Measurements from ENCODE around the gene PEX14. TPM values are rescaled to one million over a fixed set of nuclear protein-coding genes. Genes with fewer than 3 reads are reported as not detected.

Gene PEX14
- total and polyA plus RNA-seq, 2 experiments from 2014 or later, result 17.6 to 19.6 TPM

GRCh38 chr1:10536133-10536770 is 61.5 kb downstream of the PEX14 start:
- Histone ChIP-seq H3F3A (replicated peaks; ENCODE audit: low read depth) (0 out of 2 replicates have a peak, but pooled peaks cover 8% of the 10 kb centered on the region), H3K9me2 (ENCODE audit: insufficient read depth) (no peaks in the 10 kb centered on the region), H3K4me2 (no peak overlapping the region), H3K4me1 (ENCODE audit: insufficient read depth) (peaks cover 49% of the 10 kb centered on the region), H3K79me2 (replicated peaks; ENCODE audit: insufficient read depth) (peaks cover 35% of the 10 kb centered on the region), H2AFZ (no peak overlapping the region), H3K36me3 (ENCODE audit: insufficient read depth) (no peaks in the 10 kb centered on the region), H3K4me3 (no peak overlapping the region), H3K27me3 (ENCODE audit: insufficient read depth) (no peaks in the 10 kb centered on the region), H4K20me1 (replicated peaks; ENCODE audit: insufficient read depth) (0 out of 2 replicates have a peak, but pooled peaks cover 8% of the 10 kb centered on the region), H3K27ac (ENCODE audit: low read depth) (no peak overlapping the region)
- DNase-seq (ENCODE audit: low spot score) (no peak), ATAC-seq (peak; percentile 57)
- Mint-ChIP-seq H3K4me3 (no peak overlapping the region), H3K9me3 (no peaks in the 10 kb centered on the region), H3K27me3 (ENCODE audit: insufficient read depth, low read depth, poor library complexity) (peaks cover 3% of the 10 kb centered on the region), H3K36me3 (ENCODE audit: low read depth) (0 out of 3 replicates have a peak, but pooled peaks cover 4% of the 10 kb centered on the region), H3K27ac (no peak overlapping the region), H3K4me1 (peaks cover 57% of the 10 kb centered on the region)
- TF ChIP-seq, protein P1, sequence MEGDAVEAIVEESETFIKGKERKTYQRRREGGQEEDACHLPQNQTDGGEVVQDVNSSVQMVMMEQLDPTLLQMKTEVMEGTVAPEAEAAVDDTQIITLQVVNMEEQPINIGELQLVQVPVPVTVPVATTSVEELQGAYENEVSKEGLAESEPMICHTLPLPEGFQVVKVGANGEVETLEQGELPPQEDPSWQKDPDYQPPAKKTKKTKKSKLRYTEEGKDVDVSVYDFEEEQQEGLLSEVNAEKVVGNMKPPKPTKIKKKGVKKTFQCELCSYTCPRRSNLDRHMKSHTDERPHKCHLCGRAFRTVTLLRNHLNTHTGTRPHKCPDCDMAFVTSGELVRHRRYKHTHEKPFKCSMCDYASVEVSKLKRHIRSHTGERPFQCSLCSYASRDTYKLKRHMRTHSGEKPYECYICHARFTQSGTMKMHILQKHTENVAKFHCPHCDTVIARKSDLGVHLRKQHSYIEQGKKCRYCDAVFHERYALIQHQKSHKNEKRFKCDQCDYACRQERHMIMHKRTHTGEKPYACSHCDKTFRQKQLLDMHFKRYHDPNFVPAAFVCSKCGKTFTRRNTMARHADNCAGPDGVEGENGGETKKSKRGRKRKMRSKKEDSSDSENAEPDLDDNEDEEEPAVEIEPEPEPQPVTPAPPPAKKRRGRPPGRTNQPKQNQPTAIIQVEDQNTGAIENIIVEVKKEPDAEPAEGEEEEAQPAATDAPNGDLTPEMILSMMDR (conservative IDR thresholded peaks at IDR 0.05; ENCODE audit: low read depth in 2 of 2), result peak in 1 of 2 experiments; percentile 15; a peak in 1 of 4 replicates
- no peak for TF ChIP-seq NANOG (IDR thresholded peaks at IDR 0.05; ENCODE audit: borderline replicate concordance)

DNA sequence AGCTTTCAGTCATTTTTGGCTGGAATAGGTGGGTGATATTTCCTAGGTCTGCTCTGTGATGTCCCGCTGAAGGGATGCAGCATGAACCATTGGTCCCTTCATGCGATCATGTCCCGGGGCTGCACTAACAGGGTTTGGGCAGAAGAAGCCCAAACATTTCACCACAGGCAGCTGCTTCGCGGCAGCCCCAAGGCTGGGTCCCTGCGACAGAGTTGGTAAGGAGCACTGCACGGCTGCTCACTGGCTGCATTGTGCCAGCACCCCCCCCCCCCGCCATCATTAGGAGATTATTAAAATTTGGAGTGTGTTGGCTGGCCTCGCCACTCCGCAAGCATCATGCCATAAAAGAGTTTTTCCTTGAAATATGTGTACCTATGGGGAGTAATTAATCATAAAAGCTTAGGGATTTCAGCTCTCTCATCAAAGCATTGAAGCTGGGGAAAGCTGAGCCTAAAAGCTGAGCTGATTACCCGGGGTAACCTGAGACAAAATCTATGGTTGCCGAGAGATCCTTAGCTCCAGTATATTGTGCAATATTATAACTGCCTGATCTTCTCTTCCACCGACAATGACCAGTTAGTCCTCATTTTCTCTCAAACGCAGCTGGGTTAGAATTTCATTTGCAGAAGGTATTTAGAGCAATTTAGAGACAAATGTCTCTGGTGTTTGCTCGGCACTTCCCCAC is 62.5 kb downstream of the PEX14 start:
- no peak overlapping the region for H3K4me3 ChIP-seq
- H3K4me2 ChIP-seq, result no peak overlapping the region
- H3K79me2 ChIP-seq (replicated peaks; ENCODE audit: insufficient read depth), result peaks cover 26% of the 10 kb centered on the region
- peaks cover 12% of the 10 kb centered on the region for H3F3A ChIP-seq (replicated peaks; ENCODE audit: low read depth)
- H3K36me3 Mint-ChIP-seq (ENCODE audit: low read depth), result 0 out of 3 replicates have a peak, but pooled peaks cover 4% of the 10 kb centered on the region
- DNase-seq (ENCODE audit: low spot score), result no peak
- H3K4me3 Mint-ChIP-seq, result no peak overlapping the region
- H4K20me1 ChIP-seq (replicated peaks; ENCODE audit: insufficient read depth), result peaks cover 10% of the 10 kb centered on the region
- H3K36me3 ChIP-seq (ENCODE audit: insufficient read depth), result no peaks in the 10 kb centered on the region; the same call in 1 of the 2 replicates
- H3K27ac ChIP-seq (ENCODE audit: low read depth), result no peak overlapping the region
- H3K4me1 Mint-ChIP-seq, result peaks cover 55% of the 10 kb centered on the region
- H2AFZ ChIP-seq, result no peak overlapping the region
- no peaks in the 10 kb centered on the region for H3K9me2 ChIP-seq (ENCODE audit: insufficient read depth)
- H3K4me1 ChIP-seq (ENCODE audit: insufficient read depth), result peaks cover 45% of the 10 kb centered on the region
- no peak overlapping the region for H3K27ac Mint-ChIP-seq
- no peaks in the 10 kb centered on the region for H3K27me3 ChIP-seq (ENCODE audit: insufficient read depth)
- ATAC-seq, result no peak
- no peaks in the 10 kb centered on the region for H3K9me3 Mint-ChIP-seq
- H3K27me3 Mint-ChIP-seq (ENCODE audit: insufficient read depth, low read depth, poor library complexity), result peaks cover 5% of the 10 kb centered on the region
- TF ChIP-seq POLR2AphosphoS5 (IDR thresholded peaks at IDR 0.05; ENCODE audit: low read depth) (no peak), STAT1 (IDR thresholded peaks at IDR 0.05; ENCODE audit: unreplicated experiment) (no peak), CREB1 (CRISPR knock-in tag; IDR thresholded peaks at IDR 0.05; ENCODE audit: low read depth) (no peak), EZH2 (IDR thresholded peaks at IDR 0.05; ENCODE audit: low read depth, unreplicated experiment) (no peak), ZNF331 (CRISPR knock-in tag; IDR thresholded peaks at IDR 0.05; ENCODE audit: low read depth) (no peak), JUNB (IDR thresholded peaks at IDR 0.05; ENCODE audit: unreplicated experiment) (no peak), EZH2phosphoT487 (IDR thresholded peaks at IDR 0.05; ENCODE audit: unreplicated experiment) (no peak)
- TF ChIP-seq, protein P2, sequence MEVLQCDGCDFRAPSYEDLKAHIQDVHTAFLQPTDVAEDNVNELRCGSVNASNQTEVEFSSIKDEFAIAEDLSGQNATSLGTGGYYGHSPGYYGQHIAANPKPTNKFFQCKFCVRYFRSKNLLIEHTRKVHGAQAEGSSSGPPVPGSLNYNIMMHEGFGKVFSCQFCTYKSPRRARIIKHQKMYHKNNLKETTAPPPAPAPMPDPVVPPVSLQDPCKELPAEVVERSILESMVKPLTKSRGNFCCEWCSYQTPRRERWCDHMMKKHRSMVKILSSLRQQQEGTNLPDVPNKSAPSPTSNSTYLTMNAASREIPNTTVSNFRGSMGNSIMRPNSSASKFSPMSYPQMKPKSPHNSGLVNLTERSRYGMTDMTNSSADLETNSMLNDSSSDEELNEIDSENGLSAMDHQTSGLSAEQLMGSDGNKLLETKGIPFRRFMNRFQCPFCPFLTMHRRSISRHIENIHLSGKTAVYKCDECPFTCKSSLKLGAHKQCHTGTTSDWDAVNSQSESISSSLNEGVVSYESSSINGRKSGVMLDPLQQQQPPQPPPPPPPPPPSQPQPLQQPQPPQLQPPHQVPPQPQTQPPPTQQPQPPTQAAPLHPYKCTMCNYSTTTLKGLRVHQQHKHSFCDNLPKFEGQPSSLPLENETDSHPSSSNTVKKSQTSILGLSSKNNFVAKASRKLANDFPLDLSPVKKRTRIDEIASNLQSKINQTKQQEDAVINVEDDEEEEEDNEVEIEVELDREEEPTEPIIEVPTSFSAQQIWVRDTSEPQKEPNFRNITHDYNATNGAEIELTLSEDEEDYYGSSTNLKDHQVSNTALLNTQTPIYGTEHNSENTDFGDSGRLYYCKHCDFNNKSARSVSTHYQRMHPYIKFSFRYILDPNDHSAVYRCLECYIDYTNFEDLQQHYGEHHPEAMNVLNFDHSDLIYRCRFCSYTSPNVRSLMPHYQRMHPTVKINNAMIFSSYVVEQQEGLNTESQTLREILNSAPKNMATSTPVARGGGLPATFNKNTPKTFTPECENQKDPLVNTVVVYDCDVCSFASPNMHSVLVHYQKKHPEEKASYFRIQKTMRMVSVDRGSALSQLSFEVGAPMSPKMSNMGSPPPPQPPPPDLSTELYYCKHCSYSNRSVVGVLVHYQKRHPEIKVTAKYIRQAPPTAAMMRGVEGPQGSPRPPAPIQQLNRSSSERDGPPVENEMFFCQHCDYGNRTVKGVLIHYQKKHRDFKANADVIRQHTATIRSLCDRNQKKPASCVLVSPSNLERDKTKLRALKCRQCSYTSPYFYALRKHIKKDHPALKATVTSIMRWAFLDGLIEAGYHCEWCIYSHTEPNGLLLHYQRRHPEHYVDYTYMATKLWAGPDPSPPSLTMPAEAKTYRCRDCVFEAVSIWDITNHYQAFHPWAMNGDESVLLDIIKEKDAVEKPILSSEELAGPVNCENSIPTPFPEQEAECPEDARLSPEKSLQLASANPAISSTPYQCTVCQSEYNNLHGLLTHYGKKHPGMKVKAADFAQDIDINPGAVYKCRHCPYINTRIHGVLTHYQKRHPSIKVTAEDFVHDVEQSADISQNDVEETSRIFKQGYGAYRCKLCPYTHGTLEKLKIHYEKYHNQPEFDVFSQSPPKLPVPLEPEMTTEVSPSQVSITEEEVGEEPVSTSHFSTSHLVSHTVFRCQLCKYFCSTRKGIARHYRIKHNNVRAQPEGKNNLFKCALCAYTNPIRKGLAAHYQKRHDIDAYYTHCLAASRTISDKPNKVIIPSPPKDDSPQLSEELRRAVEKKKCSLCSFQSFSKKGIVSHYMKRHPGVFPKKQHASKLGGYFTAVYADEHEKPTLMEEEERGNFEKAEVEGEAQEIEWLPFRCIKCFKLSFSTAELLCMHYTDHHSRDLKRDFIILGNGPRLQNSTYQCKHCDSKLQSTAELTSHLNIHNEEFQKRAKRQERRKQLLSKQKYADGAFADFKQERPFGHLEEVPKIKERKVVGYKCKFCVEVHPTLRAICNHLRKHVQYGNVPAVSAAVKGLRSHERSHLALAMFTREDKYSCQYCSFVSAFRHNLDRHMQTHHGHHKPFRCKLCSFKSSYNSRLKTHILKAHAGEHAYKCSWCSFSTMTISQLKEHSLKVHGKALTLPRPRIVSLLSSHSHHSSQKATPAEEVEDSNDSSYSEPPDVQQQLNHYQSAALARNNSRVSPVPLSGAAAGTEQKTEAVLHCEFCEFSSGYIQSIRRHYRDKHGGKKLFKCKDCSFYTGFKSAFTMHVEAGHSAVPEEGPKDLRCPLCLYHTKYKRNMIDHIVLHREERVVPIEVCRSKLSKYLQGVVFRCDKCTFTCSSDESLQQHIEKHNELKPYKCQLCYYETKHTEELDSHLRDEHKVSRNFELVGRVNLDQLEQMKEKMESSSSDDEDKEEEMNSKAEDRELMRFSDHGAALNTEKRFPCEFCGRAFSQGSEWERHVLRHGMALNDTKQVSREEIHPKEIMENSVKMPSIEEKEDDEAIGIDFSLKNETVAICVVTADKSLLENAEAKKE (CRISPR knock-in tag; IDR thresholded peaks at IDR 0.05), result no peak
- TF ChIP-seq, protein P3, sequence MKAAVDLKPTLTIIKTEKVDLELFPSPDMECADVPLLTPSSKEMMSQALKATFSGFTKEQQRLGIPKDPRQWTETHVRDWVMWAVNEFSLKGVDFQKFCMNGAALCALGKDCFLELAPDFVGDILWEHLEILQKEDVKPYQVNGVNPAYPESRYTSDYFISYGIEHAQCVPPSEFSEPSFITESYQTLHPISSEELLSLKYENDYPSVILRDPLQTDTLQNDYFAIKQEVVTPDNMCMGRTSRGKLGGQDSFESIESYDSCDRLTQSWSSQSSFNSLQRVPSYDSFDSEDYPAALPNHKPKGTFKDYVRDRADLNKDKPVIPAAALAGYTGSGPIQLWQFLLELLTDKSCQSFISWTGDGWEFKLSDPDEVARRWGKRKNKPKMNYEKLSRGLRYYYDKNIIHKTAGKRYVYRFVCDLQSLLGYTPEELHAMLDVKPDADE (IDR thresholded peaks at IDR 0.05), result no peak

Measured in GM23338 (cell line).